NB4 (cell line): ENCODE measurements around the gene PLXNA2.

ENCODE experiments used
- MYC ChIP-seq: IDR thresholded peaks from 2 replicates; pipeline ENCODE4 v1.6.1; 2011; ENCODE audit warnings: low read depth, low read length
- POLR2A ChIP-seq: IDR thresholded peaks from 2 replicates; pipeline ENCODE4 v1.6.1; 2011; ENCODE audit warnings: mild to moderate bottlenecking; ENCODE audit not compliant: insufficient read length; ENCODE audit errors: extremely low read depth
- TF ChIP-seq, protein P1 (sequence below): IDR thresholded peaks from one replicate; pipeline ENCODE4 v1.5.1; 2012; ENCODE audit warnings: low read depth, low read length
- TF ChIP-seq, protein P2 (sequence below): IDR thresholded peaks from 2 replicates; pipeline ENCODE4 v1.6.1; 2011; ENCODE audit warnings: low read depth, low read length

- TF ChIP-seq, protein P1, sequence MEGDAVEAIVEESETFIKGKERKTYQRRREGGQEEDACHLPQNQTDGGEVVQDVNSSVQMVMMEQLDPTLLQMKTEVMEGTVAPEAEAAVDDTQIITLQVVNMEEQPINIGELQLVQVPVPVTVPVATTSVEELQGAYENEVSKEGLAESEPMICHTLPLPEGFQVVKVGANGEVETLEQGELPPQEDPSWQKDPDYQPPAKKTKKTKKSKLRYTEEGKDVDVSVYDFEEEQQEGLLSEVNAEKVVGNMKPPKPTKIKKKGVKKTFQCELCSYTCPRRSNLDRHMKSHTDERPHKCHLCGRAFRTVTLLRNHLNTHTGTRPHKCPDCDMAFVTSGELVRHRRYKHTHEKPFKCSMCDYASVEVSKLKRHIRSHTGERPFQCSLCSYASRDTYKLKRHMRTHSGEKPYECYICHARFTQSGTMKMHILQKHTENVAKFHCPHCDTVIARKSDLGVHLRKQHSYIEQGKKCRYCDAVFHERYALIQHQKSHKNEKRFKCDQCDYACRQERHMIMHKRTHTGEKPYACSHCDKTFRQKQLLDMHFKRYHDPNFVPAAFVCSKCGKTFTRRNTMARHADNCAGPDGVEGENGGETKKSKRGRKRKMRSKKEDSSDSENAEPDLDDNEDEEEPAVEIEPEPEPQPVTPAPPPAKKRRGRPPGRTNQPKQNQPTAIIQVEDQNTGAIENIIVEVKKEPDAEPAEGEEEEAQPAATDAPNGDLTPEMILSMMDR: no peak
- TF ChIP-seq, protein P2, sequence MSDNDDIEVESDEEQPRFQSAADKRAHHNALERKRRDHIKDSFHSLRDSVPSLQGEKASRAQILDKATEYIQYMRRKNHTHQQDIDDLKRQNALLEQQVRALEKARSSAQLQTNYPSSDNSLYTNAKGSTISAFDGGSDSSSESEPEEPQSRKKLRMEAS: no peak
- TF ChIP-seq POLR2A: no peak
- TF ChIP-seq MYC: no peak
These were observed 38.8 kb downstream of the PLXNA2 start for GRCh38 chr1:208205216-208206013.
